Osteocyte (in vitro differentiated cells): Measurements from ENCODE around the gene TFR2. TPM values are rescaled to one million over a fixed set of nuclear protein-coding genes. Genes with fewer than 3 reads are reported as not detected.
A peak's percentile ranks its signal among the peaks of the same experiment; 100 is the strongest.

Experiments
- DNase-seq: peaks from one replicate; pipeline ENCODE4 v3.0.0; 2021; ENCODE audit warnings: mixed read lengths; ENCODE audit not compliant: unreplicated experiment; ENCODE audit errors: extremely low spot score
- H3K27ac Mint-ChIP-seq: one replicate; pipeline ENCODE4 v1.8.0; 2021; ENCODE audit warnings: mild to moderate bottlenecking, mixed read lengths; ENCODE audit not compliant: unreplicated experiment
- H3K27me3 Mint-ChIP-seq: one replicate; pipeline ENCODE4 v1.8.0; 2021; ENCODE audit warnings: mixed read lengths; ENCODE audit not compliant: unreplicated experiment
- H3K36me3 Mint-ChIP-seq: one replicate; pipeline ENCODE4 v1.8.0; 2021; ENCODE audit warnings: mixed read lengths; ENCODE audit not compliant: unreplicated experiment
- H3K4me1 Mint-ChIP-seq: one replicate; pipeline ENCODE4 v1.8.0; 2021; ENCODE audit warnings: mixed read lengths; ENCODE audit not compliant: unreplicated experiment
- H3K4me3 Mint-ChIP-seq: one replicate; pipeline ENCODE4 v1.8.0; 2021; ENCODE audit warnings: mild to moderate bottlenecking, moderate library complexity, mixed read lengths; ENCODE audit not compliant: unreplicated experiment
- H3K9me3 Mint-ChIP-seq: one replicate; pipeline ENCODE4 v1.8.0; 2021; ENCODE audit warnings: mixed read lengths; ENCODE audit not compliant: unreplicated experiment
- CTCF ChIP-seq: fragments of 200-600 bp; sonication (generic); IDR thresholded peaks from 2 replicates; pipeline ENCODE4 v1.5.0; 2021; ENCODE audit warnings: antibody characterized with exemption, mild to moderate bottlenecking, moderate library complexity
- total RNA-seq: library from RNA; stranded (reverse); gene quantifications from 2 replicates; pipeline ENCODE4 v1.2.1, GENCODE V29; 2021

Gene TFR2
- total RNA-seq, 1 donor from 2014 or later, result 0.19 TPM

GRCh38 chr7:100677308-100678267 lies 36.2 kb upstream of the TFR2 start:
- Mint-ChIP-seq H3K36me3 (peaks cover 15% of the 10 kb centered on the region), H3K4me1 (peaks cover 18% of the 10 kb centered on the region), H3K27ac (no peak overlapping the region), H3K27me3 (no peaks in the 10 kb centered on the region), H3K9me3 (no peaks in the 10 kb centered on the region), H3K4me3 (peak overlapping the region; percentile 48)
- TF ChIP-seq CTCF, result no peak
- DNase-seq, result no peak

- Mint-ChIP-seq H3K9me3 (no peaks in the 10 kb centered on the region), H3K4me3 (peak overlapping the region; percentile 65)
Observed at GRCh38 chr7:100676501-100677306, 35.4 kb upstream of the TFR2 start.

GRCh38 chr7:100675581-100676350 lies 34.4 kb upstream of the TFR2 start:
- peaks cover 13% of the 10 kb centered on the region for H3K36me3 Mint-ChIP-seq
- TF ChIP-seq CTCF, result no peak
- H3K27ac Mint-ChIP-seq, result peak overlapping the region; percentile 23
- peaks cover 4% of the 10 kb centered on the region for H3K27me3 Mint-ChIP-seq
- peak overlapping the region; percentile 75 for H3K4me3 Mint-ChIP-seq
- DNase-seq, result no peak
- no peaks in the 10 kb centered on the region for H3K9me3 Mint-ChIP-seq
- peaks cover 20% of the 10 kb centered on the region for H3K4me1 Mint-ChIP-seq

More at GRCh38 chr7:100676501-100677306, 35.4 kb upstream of the TFR2 start:
- DNase-seq, result no peak
- Mint-ChIP-seq H3K27me3 (no peaks in the 10 kb centered on the region), H3K36me3 (peaks cover 15% of the 10 kb centered on the region), H3K27ac (peak overlapping the region; percentile 69), H3K4me1 (peaks cover 20% of the 10 kb centered on the region)
- TF ChIP-seq CTCF, result no peak

- no peak for TF ChIP-seq CTCF
- Mint-ChIP-seq H3K27me3 (peaks cover 4% of the 10 kb centered on the region), H3K4me3 (peak overlapping the region; percentile 94), H3K4me1 (peaks cover 17% of the 10 kb centered on the region), H3K36me3 (peaks cover 12% of the 10 kb centered on the region), H3K9me3 (no peaks in the 10 kb centered on the region), H3K27ac (no peak overlapping the region)
- DNase-seq, result no peak
Observed at GRCh38 chr7:100675105-100675451, 33.7 kb upstream of the TFR2 start.
